Suprapubic skin (tissue), 4 donors: Measurements from ENCODE around the gene ANKRD9.

Source experiments
- CTCF ChIP-seq, 2 donors: fragments of 200-600 bp in 1 of 2; fragments of 450-650 bp in 1 of 2; sonication (generic) in 1 of 2; IDR thresholded peaks; one replicate each; pipeline ENCODE4 v1.5.1; 2016 to 2019; ENCODE audit warnings: antibody characterized with exemption in 2 of 2, mild to moderate bottlenecking in 1 of 2, moderate library complexity in 1 of 2
- EP300 ChIP-seq: sonication (generic); formaldehyde crosslinking; IDR thresholded peaks from one replicate; pipeline ENCODE4 v1.6.1; 2017; ENCODE audit warnings: antibody characterized with exemption
- POLR2A ChIP-seq, 2 donors: fragments of 450-650 bp; IDR thresholded peaks; one replicate each; pipeline ENCODE4 v1.6.1; 2017; ENCODE audit warnings: antibody characterized with exemption in 2 of 2, mild to moderate bottlenecking in 2 of 2, moderate library complexity in 2 of 2
- POLR2AphosphoS5 ChIP-seq, 3 donors: sonication (generic); formaldehyde crosslinking; IDR thresholded peaks; one replicate each; pipeline ENCODE4 v1.6.1; 2017; ENCODE audit warnings: antibody characterized with exemption in 3 of 3

DNA sequence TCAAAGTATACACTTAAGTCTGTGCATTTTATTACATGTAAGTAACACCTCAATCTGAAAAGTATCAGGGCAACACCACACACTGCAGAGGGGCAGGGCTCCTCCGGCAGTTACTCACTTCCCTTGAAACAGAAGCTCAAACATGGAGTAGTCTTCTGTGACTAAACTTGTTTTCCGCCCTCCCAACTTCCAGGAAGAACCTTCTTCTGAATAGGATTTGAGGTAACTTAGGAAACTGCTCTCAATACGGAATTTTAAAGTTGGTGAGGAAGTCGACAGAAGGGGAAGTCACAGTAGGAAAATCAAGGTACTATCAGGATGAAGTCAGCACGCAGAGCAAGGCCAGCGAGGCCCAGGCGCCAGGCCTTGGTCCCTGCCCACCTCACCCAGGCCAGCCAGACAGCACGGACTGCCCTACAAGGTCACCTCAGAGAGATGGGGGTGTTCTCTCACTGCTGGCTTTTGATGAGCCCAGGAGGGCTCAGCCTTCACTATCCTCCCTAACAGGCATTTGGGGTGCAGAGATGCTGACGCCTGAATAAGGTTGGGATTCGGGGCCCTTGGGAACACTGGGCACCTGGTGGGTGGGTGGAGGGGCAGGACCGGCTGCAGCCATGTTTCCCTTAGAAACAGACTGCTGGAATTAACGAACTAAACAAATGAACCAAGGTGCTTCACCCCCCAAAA, 5.8 kb downstream of the ANKRD9 start:
- TF ChIP-seq CTCF (IDR thresholded peaks at IDR 0.05) (no peak), EP300 (no peak), POLR2A (IDR thresholded peaks at IDR 0.05) (no peak), POLR2AphosphoS5 (IDR thresholded peaks at IDR 0.05) (no peak)
